ENCODE measurements around the gene ZNF804A.
"Not testable (repeated sequence)": the region's sequence is repeated elsewhere in the genome, so short reads cannot be mapped to it uniquely, and the experiment has no call there.

Gene ZNF804A

GRCh38 chr2:184830531-184830930 is 232.2 kb downstream of the ZNF804A start:
- DNase-seq (ENCODE audit: low spot score): no peak

- no peak for DNase-seq (ENCODE audit: low spot score)
Measured at GRCh38 chr2:184834699-184835397, 236.5 kb downstream of the ZNF804A start.

GRCh38 chr2:184835398-184835715 is 237.0 kb downstream of the ZNF804A start:
- no peak for DNase-seq (ENCODE audit: low spot score)

DNA sequence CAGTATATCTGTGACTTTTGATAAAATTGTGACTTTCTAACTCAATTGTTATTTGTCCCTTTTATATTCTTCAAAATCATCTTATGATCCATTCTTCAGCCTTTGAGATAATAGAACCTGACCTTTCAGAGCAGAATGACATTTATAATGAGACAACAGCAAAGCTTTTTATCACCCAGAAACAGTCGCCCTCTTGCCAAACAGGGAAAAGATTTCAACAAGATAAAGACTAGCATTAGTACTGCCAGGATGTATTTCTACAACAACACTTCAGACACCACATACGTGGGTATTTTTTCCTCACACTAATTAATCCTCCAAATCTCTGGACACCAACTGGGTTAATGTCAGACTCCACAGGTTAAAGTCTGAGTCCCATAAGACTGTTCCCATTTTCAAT is 249.0 kb downstream of the ZNF804A start:
- DNase-seq (ENCODE audit: low spot score): no peak

DNA sequence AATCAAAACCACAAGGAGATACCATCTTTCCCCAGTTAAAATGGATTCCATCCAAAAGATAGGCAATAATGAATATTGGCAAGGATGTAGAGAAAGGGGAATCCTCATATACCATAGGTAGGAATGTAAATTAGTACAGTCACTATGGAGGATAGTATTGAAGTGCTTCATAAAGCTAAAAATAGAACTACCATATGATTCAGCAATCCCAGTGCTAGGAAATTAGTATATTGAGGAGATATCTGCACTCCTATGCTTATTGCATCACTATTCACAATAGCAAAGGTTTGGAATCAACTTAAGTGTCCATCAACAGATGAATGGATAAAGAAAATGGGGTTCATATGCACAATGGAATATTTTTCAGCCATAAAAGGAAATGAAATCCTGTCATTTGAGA is 251.2 kb downstream of the ZNF804A start:
- DNase-seq (ENCODE audit: low spot score): no peak

DNA sequence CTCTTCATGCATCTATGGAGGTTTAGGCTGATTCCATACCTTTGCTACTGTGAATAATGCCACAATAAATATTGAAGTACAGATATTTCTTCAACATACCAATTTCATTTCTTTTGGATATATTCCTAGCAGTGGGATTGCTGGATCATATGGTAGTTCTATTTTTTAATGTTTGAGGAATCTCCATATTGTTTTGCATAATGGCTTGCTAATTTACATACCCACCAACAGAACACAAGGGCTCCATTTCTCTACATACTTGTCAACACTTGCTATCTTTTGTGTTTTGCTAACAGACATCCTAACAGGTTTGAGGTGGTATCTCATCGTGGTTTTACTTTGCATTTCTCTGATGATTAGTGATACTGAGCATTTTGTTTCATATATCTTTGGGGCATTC is 253.2 kb downstream of the ZNF804A start:
- DNase-seq (ENCODE audit: low spot score): no peak

DNA sequence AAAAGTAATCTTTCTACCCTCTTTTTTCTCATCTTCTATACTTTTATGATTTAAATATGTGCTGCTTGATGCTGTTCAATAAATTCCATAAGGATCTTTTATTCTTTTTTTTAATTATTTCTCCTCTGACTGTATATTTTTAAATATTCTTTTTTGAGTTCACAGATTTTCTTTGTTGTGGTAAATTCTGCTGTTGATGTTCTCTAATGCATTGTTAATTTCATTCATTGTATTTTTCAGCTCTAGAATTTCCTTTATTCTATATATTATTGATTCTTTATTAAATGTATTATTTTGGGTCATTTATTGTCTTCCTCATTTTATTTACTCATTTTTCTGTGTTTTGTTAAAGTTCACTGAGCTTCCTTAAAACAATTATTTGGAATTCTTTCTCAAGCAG is 260.9 kb downstream of the ZNF804A start:
- no peak for DNase-seq (ENCODE audit: low spot score)

DNA sequence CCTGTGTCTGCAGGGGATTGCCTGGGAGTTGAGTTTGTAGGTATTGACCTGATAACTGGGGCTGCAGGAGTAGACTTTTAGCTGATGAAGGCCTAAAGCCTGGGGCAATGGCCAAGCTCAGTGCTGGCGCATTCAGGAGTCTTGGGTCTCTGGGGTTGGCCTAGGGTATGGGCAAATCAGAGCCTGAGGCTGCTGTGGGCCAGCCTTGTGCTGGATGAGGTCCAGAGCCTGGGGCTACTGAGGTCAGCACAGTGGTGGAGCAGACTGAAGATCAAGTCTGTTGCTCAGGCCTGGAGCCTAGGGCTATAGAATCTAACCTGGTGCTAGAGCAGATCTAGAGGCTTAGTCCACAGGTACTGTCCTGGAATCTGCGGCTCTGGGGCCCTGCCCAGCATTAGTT is 262.4 kb downstream of the ZNF804A start:
- DNase-seq (ENCODE audit: low spot score): no peak

DNA sequence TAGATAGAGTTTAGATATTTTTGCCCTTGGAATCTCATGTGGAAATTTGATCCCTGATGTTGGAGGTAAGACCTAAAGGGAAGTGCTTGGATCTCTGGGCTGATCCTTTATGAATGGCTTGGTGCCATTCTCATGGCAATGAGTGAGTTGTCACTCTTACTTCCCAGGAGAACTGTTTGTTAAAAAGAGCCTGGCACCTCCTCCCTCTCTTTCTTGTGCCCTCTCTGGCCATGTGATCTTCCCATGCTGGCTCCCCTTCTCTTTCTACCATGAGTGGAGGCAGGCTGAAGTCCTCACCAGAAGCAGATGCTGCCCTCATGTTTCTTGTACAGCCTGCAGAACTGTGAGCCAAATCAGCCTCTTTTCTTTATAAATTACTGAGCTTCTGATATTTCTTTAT is 276.9 kb downstream of the ZNF804A start:
- DNase-seq (ENCODE audit: low spot score): no peak

- DNase-seq (ENCODE audit: low spot score): no peak
Measured at GRCh38 chr2:184875911-184876310, 277.6 kb downstream of the ZNF804A start.

GRCh38 chr2:184877909-184878308 is 279.6 kb downstream of the ZNF804A start:
- DNase-seq (ENCODE audit: low spot score): no peak

DNA sequence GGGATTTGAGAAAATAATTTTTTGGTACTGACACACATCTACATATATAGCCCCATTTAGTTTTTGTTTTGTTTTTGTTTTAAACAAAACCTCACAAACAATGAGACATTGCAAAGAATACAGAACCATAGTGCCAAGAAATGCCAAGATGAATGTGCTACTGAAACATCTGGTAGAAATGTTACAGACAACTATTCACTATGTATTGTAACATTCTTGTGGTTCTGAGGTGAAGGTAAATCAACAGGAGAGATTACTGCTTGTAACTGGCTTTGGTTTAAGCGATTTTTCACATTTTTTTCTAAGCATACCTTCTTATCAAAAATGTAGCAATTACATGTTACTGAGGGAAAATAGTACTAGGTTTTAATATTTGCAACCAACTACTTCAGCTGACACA is 281.3 kb downstream of the ZNF804A start:
- no peak for DNase-seq (ENCODE audit: low spot score)

GRCh38 chr2:184886585-184886984 is 288.3 kb downstream of the ZNF804A start:
- not testable (repeated sequence) for DNase-seq (ENCODE audit: low spot score)

- DNase-seq (ENCODE audit: low spot score): peak; percentile 17
Measured at GRCh38 chr2:184890311-184890710, 292.0 kb downstream of the ZNF804A start.

- DNase-seq (ENCODE audit: low spot score): no peak
Measured at GRCh38 chr2:184904991-184905390, 306.7 kb downstream of the ZNF804A start.

- no peak for DNase-seq (ENCODE audit: low spot score)
Measured at GRCh38 chr2:184906160-184906559, 307.8 kb downstream of the ZNF804A start.

GRCh38 chr2:184906709-184907108 is 308.4 kb downstream of the ZNF804A start:
- no peak for DNase-seq (ENCODE audit: low spot score)

GRCh38 chr2:184908966-184909365 is 310.6 kb downstream of the ZNF804A start:
- no peak for DNase-seq (ENCODE audit: low spot score)

- DNase-seq (ENCODE audit: low spot score): no peak
Measured at GRCh38 chr2:184920451-184920965, 322.2 kb downstream of the ZNF804A start.

DNA sequence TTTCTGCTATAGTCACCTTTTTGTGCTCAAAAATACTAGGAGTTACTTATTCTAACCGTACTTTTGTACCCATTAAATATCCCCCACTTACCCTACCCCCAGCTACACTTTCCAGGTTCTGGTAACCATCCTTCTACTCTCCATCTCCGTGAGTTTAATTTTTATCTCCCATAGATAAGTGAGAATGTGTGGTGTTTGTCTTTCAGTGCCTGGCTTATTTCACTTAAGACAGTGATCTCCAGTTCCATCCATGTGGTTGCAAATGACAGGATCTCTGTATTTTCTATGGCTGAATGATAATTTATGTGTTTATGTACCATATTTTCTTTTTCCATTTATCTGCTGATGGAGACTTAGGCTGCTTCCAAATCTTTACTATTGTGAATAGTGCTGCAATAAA is 323.3 kb downstream of the ZNF804A start:
- no peak for DNase-seq (ENCODE audit: low spot score)

DNA sequence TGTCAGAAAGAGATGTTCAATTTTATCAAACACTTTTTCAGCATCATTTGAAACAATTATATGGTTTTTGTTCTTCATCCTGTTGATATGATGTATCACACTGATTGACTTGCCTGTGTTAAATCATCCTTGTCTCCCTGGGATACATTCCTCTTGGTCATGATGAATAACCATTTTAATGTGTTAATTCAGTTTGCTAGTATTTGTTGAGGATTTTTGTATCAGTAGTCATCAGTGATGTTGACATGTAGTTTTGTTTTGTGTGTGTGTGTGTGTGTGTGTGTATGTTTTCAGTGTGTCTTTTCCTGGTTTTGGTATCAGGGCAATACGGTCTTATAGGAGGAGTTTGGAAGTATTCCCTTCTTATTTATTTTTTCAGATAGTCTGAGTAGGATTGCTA is 325.4 kb downstream of the ZNF804A start:
- no peak for DNase-seq (ENCODE audit: low spot score)

- DNase-seq (ENCODE audit: low spot score): no peak
Measured at GRCh38 chr2:184927040-184927439, 328.7 kb downstream of the ZNF804A start.

DNA sequence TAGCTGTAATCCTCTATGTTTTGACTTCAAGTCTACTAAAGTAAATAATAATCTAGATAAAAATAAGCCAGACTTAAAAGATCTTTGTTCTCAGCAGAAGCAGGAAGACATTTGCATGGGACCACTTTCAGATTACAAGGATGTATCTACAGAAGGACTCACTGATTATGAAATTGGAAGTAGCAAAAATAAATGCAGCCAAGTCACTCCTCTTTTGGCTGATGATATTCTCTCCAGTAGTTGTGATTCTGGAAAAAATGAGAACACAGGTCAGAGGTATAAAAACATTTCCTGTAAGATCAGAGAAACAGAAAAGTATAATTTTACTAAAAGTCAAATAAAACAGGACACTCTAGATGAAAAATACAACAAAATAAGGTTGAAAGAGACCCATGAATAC is 338.4 kb downstream of the ZNF804A start:
- no peak for DNase-seq (ENCODE audit: low spot score)

GRCh38 chr2:184938221-184938985 is 340.1 kb downstream of the ZNF804A start:
- DNase-seq (ENCODE audit: low spot score): no peak
